H4 (cell line): Measurements from ENCODE around the gene ABCA2. TPM values are rescaled to one million over a fixed set of nuclear protein-coding genes. Genes with fewer than 3 reads are reported as not detected.
"Not testable (repeated sequence)": the region's sequence is repeated elsewhere in the genome, so short reads cannot be mapped to it uniquely, and the experiment has no call there.

Experiments used
- DNase-seq: peaks from one replicate; pipeline ENCODE4 v3.0.0-alpha.2; 2015; ENCODE audit warnings: low spot score
- total RNA-seq: library from RNA; depleted of rRNA; stranded (reverse); fragments of >200 nt; shearing (Covaris generic); gene quantifications from 2 replicates; pipeline ENCODE4 v1.2.3, GENCODE V29; 2014

The ABCA2 gene
- total RNA-seq, 1 experiment from 2014 or later = 4.9 TPM

DNA sequence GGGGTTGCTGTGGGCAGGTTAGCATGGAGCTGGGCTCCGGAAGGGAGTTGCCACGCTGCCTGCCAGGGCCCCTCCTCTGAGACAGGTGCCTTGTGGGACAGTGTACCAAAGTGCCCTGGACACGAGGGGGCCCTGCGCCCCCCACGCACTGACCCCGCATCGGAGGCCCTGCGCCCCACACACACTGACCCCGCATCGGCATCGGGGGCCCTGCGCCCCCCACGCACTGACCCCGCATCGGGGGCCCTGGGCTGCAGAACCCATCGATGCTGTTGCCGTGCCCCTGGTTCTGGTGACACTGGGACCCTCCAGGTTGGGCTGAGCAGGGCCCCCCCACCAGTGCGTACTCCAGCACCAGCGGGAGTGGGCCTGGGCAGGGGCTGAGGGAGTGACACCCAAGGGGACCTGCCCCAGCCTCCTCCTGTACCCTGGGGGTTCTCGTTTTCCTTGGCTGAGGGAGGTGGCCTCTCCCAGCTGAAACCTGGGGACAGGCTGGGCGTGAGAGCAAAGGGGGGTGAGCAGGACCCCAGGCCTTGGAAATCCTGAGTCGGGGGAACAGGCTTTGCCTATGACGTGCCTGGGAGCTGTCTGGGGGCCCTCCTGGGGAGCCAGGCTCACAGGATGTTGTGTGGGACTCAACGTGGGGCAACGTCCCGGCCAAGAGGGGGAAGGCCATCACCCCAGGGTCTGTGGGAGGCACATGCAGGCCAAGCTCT is 35.4 kb upstream of the ABCA2 start:
- no peak for DNase-seq

DNA sequence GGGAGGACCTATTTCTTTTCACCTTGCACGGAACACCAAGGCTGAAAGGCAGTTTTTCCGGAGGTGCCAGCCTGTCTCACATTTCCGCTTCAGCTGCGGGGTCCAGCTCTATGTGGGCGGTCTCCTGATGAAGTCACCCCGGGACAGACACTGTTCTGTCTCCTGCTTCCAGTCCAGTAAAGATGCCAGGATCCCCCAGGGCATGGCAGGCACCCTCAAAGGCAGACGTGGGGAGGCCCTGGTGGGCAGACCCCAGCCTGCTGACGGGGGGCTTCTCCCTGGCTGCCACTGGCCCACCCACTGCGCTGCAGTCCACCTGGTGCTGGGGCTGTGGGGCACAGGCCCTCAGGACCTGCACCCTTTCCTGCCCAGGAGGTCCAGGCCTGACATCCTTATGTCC is 34.8 kb upstream of the ABCA2 start:
- not testable (repeated sequence) for DNase-seq

GRCh38 chr9:137062384-137062783 is 34.3 kb upstream of the ABCA2 start:
- no peak for DNase-seq

GRCh38 chr9:137058521-137059234 is 30.6 kb upstream of the ABCA2 start:
- no peak for DNase-seq

DNA sequence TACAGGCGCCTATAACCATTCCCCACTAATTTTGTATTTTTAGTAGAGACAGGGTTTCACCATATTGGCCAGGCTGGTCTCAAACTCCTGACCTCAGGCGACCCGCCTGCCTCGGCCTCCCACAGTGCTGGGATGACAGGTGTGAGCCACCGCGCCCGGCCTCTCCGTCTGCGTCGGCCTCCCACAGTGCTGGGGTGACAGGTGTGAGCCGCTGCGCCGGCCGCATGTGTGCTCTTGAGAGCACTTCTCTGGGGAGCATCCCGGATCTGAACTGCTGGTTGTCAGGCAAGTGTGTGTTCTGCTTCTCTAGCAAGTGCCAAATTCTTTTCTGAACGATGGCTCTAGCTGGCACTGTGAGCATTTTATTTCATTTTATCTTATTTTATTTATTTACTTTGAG is 29.5 kb upstream of the ABCA2 start:
- DNase-seq = no peak

- DNase-seq = no peak
Measured at GRCh38 chr9:137056739-137057415, 28.8 kb upstream of the ABCA2 start.

GRCh38 chr9:137055385-137056364 is 27.6 kb upstream of the ABCA2 start:
- DNase-seq = peak; percentile 42

DNA sequence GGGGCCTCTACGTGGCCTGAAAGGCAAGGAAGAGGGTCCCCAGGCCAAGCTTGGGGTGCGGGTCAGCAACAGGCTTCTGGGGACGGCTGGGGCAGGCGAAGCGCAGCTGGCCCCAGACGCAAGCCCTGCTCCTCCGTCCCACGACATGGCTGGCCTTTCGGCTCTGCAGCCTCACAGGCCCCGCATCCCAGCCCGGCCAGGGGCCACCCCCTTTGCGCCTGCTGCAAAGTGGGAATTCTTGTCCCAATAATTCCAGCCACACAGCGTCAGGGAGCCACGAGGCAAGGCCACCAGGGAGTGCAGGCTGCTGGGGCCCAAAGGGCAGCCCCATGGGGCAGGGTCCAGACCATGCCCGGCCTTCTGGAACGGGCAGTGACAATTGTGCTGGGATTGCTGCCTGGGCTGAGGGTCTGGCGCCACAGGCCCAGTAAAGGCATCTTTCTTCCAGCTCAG is 26.9 kb upstream of the ABCA2 start:
- no peak for DNase-seq

- DNase-seq = no peak
Measured at GRCh38 chr9:137053944-137054931, 26.2 kb upstream of the ABCA2 start, which contains the start of gene ENTPD2. TSS of gene ENTPD2 (minus strand) at chr9:137054061. CDS start at chr9:137053997, 64 bp downstream.

- DNase-seq = no peak
Measured at GRCh38 chr9:137052998-137053943, 25.2 kb upstream of the ABCA2 start.

DNA sequence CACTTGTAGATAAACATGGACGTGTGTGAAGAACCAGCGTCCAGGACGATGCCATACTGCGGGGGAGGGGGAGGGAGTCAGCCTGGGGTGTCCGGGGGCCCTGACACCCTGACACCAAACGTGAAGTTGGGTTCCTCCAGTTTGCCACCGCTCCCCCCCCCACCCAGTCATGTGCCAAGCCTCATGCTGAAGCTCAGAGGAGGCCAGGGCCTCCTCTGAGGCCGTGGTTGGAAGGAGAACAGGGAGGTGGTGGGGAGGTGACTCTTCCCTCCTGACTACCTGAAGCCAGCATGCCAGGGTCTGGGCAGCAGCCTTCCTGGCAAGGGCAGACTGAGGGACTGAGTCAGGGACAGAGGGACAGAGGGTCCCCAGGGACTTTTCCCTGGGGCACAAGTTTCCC is 24.3 kb upstream of the ABCA2 start:
- no peak for DNase-seq

- DNase-seq = no peak
Measured at GRCh38 chr9:137051145-137051724, 23.2 kb upstream of the ABCA2 start.

DNA sequence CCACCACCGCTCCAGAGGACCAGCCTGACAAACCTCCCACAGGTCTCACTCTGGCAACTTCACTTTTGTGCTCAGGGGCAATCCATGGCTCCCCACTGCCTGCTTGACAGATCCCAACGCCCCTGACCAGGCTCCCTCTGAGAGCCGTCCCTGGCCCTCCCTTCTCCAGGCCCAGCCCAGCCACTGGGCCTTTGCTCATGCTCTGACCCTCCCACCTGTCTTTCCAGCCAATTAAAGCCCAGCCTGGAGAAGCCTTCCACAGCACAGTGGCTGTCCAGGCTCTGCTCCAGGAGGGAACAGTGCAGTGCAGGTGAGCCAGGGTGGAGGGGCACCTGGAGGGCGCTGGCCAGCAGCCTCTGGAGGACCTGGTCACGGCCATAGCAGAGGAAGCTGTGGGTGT is 22.5 kb upstream of the ABCA2 start:
- DNase-seq = no peak

DNA sequence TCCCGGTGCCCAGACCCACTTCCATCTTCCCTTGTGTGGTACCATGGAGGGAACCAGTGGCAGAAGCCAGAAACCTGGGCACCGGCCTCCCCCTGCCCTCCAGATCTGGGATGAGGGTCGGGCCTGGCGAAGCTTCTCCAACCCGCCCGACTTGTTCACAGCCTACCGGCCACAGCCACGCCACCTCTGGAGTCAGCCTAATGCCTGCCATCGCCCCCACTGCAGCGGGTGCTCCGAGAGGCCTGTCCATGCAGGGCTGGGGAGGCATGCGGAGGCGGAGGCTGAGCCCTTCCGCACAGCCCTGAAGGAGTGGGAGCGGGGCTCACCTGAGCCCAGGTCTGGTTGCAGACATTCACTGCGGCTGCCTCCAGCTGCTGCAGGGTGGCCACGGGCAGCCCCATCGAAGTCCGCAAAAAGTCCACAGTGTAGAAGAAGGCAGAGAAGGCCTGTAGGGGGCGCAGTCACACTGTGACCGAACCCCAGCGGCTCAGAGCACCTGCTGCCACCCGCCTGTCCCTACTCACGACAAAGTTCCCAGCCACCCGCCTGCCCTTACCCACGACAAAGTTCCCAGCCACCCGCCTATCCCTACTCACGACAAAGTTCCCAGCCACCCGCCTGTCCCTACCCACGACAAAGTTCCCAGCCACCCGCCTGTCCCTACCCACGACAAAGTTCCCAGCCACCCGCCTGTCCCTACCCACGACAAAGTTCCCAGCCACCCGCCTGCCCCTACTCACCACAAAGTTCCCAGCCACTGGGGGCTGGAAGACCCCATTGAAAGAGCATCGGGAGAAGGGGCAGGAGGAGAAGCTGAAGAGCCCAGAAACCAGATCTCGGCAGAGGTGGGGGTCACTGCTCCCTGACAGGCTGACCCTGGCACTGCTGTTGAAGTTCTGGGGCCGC is 21.8 kb upstream of the ABCA2 start:
- no peak for DNase-seq

DNA sequence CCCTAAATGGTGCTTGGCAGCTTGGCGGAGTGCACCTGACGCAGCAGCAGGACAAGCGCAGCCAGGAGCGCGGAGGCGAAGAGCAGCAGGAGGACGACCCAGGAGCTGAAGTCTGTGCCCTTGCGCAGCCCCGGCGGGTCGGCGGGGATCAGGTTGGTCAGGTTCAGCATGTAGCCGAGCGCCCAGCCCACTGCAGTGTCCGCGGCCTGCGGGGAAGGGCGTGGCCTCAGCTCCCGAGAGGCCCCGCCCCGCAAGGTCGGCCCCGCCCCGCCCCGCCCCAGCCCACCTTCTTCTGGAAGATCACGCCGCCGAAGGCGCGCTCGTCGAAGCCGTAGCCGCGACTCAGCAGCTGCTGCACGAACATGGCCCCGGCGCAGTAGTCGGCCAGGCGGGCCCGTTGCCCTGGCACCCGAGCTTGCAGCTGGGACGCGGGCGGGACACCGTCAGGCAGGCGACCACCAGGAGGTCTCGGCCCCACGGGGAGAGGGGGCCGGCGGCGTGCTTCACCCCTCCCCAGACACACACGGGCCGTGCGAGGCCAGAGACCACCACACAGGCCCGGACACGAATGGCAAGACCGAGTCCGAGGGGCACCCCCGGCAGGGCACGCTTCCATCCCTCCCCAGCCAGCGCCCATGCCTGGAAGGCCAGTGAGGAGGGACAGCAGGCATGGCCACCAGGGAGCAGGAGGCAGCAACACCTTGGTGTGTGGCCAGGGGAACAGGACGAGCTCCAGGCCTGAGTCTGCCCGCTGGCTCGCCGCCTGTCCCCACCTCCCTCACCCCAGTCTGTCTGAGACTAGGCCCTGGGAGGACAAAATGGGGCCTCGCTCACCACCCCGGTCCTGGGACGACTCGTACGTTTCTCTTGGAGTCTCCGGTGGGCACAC is 20.9 kb upstream of the ABCA2 start:
- DNase-seq = no peak

DNA sequence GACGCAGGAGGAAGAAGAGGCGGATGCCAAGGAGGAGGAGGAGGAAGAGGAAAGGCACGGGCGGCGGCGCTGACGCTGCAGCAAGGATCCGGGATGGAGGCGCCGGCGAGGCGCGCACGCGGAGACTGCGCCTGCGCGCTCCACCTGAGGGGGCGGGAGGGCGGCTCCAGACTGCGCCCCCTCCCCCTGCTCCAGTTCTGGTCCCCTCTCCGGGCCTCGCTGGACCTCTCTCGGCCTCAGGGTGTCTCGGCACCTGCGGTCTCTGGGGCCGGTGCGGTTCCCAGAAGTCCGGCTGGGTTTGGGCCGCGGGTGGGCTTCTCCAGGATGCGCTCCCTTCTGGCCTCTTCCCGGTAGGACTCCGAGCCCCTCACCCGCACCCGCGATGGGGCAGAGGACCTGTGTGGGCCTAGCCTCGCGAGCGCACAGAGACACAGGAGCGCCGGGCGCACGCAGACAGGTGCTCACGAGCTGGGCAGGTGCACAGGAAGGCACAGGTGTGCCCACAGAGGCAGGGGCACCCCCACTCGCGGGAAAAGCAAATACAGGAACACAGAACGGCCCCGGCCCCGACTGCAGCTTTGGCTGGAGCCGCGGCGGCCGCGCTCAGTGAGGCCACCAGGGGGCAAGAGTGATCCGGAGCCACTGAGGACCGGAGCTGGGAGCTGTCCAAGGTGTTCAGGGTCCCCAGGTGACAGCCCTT is 18.2 kb upstream of the ABCA2 start, which contains the start of gene NPDC1:
TSS of gene NPDC1 (minus strand) at position 90 of the 700 bp plus-strand sequence. CDS start 188 bp downstream, outside the sequence.
- DNase-seq = peak; percentile 56
